Astrocyte of the spinal cord (primary cell): Measurements from ENCODE around the gene ZNF562.

Experiments used
- DNase-seq: peaks from one replicate; pipeline ENCODE4 v3.0.0; 2011; ENCODE audit warnings: low read depth, low spot score
- H3K4me3 ChIP-seq: 2 replicates; pipeline ENCODE4 v1.5.1; 2011; ENCODE audit warnings: low read depth, mild to moderate bottlenecking, low read length, moderate library complexity
- in situ Hi-C: cut with HindIII; loops from 2 replicates; pipeline ENCODE4 v1.10.0; 2017; ENCODE audit warnings: low sequenced_read_pairs
- TF ChIP-seq, protein P1 (sequence below): IDR thresholded peaks from 2 replicates; pipeline ENCODE4 v1.5.1; 2012; ENCODE audit warnings: low read depth, mild to moderate bottlenecking, low read length, inconsistent platforms

ZNF562 gene

DNA sequence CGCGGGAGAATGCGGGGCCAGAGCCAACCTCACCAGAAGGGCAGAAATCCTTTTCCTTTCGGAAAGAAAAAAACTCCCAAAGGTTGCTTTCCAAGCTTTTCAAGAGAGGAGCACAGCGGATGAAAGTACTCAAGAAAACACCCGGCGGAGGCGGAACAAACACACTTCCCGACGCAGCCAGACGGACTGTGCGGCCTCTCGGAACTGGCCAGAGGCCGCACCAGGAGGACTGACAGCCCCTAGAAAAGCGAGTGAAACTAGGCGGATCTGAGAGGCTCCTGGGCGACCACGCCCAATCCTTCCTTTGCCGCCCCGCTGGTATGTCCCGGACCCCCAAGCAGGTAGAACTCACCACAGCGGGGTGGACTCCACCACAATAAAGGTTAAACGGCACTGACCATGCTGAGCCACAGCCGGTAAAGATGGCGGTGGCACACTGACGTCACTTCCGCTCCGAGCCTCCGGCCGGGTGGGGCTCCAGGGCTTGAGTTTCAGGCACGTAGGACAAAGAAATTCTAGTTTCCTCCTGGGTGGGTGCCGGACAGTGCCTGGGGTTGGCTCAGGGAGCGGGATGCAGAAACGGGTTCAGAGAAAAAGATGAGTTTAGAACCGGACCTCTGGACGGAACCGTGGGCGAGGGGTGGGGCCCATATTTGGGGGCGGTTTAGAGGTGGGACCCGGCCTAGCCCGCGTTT lies at the start of gene ZNF562:
Gene ZNF562, minus strand, starts transcription at position 438 of the 695 bp plus-strand sequence. CDS start 14,356 bp downstream, outside the sequence.
- DNase-seq = peak; percentile 93
- TF ChIP-seq, protein P1, sequence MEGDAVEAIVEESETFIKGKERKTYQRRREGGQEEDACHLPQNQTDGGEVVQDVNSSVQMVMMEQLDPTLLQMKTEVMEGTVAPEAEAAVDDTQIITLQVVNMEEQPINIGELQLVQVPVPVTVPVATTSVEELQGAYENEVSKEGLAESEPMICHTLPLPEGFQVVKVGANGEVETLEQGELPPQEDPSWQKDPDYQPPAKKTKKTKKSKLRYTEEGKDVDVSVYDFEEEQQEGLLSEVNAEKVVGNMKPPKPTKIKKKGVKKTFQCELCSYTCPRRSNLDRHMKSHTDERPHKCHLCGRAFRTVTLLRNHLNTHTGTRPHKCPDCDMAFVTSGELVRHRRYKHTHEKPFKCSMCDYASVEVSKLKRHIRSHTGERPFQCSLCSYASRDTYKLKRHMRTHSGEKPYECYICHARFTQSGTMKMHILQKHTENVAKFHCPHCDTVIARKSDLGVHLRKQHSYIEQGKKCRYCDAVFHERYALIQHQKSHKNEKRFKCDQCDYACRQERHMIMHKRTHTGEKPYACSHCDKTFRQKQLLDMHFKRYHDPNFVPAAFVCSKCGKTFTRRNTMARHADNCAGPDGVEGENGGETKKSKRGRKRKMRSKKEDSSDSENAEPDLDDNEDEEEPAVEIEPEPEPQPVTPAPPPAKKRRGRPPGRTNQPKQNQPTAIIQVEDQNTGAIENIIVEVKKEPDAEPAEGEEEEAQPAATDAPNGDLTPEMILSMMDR = no peak
- in situ Hi-C loops = no loop called here
- peak within 1 kb of the TSS; percentile 90 for H3K4me3 ChIP-seq

DNA sequence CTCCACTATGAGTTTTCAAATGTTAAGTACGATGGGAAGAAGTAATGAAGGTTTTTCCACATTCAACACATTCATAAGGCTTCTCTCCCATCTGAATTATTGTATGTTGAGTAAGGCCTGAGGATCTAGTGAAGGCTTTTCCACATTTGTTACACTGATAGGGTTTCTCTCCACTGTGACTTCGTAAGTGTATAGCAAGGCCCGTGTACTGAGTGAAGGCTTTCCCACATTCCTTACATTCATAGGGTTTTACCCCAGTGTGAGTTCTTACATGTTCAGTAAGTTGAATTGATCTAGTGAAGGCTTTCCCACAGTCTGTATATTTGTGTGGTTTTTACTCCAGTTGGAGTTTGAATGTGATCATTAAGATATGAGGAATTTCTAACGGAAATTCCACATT lies 49.3 kb upstream of the ZNF562 start:
- in situ Hi-C loops = no loop called here
- TF ChIP-seq, protein P1 = no peak
- DNase-seq = no peak
- H3K4me3 ChIP-seq = no peak overlapping the region

DNA sequence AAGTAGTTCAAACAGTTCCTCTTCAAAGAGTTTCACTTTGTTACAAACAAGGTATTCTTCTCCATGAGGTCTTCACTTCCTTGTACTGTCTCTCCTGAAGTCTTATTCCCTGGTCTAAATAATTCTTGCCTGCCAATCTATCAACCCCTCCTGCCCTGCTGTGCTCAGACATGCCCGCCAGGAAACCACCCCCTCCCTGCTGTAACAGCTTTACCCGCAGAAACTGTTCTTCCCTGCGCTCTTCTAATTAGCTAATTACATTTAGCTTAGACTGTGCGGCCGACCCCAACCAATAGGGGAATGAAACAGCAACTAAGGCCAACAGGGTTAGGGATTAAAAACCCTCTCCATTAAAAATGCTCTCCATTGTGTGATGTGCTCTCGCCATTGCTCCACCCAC lies 47.0 kb upstream of the ZNF562 start:
- in situ Hi-C loops = no loop called here

DNA sequence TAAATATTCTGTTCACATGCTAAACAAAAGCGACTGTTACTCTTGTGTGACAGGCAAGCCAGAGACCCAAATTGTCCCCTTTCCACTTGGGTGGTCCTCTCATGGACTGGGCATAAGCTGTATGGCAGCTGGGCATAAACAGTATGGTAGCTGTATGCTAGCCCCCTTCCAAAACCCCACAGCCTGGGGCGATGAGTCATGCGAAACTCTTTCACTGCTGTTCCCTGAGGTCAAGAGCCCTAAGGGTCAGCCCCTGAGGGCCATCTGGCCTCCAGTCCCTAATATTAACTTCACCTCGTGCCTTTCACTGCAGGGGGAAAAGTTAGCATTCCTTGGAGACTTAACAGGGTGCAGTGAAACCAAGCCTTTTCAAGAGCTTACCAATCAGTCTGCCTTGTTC lies 45.6 kb upstream of the ZNF562 start:
- TF ChIP-seq, protein P1 = no peak
- DNase-seq = no peak
- in situ Hi-C loops = no loop called here
- H3K4me3 ChIP-seq = no peak overlapping the region

More for the DNA sequence above, 47.0 kb upstream of the ZNF562 start:
- TF ChIP-seq, protein P1 = no peak
- no peak for DNase-seq
- H3K4me3 ChIP-seq = no peak overlapping the region

DNA sequence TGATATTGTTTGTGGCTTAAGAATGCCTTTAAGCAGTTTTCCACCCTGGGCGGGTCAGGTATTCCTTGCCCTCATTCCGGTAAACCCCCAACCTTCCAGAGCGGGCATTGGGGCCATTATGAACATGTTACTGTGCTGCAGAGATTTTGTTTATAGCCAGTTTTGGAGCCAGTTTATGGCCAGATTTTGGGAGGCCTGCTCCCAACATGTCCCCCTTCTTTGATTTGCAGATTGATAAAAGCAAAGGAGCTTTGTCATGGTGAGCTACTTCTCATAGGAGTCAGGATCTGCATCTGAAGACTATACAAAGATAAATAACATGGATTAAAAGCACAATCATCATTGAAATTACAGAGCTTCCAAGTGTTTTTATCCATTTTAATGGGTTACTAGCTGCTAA lies 36.9 kb upstream of the ZNF562 start:
- no peak overlapping the region for H3K4me3 ChIP-seq
- in situ Hi-C loops = no loop called here
- DNase-seq = no peak
- TF ChIP-seq, protein P1 = no peak

DNA sequence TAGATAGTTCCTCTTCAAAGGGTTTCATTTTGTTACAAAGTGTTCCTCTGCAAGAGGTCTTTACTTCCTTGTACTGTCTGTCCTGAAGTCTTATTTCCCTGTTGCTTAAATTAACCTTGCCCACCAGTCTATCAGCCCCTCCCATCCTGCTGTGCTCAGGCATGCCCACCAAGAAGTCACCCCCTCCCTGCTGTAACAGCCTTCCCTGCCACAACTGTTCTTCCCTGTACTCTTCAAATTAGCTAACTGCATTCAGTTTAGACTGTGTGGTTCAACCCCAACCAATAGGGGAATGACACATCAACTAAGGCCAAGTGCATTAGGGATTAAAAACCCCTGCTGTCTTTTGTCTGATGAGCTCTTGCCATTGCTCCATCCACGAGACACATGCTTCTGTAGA lies 34.4 kb upstream of the ZNF562 start:
- H3K4me3 ChIP-seq = no peak overlapping the region
- in situ Hi-C loops = no loop called here
- no peak for DNase-seq
- TF ChIP-seq, protein P1 = no peak

DNA sequence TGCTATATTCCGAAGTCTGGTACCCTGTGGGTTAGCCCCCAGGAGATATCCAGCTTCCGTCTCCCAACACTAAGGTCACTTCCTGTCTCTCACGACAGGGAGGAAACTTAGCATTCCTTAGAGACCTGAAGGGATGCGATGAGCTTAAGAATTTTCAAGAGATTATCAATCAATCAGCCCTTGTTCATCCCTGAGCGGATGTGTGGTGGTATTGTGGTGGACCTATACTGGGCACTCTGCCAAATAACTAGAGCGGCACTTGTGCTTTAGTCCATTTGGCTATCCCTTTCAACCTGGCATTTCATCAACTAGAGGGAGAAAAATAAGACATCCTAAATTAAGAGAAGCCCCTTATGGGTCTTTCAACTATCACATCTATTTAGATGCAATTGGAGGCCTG lies 30.9 kb upstream of the ZNF562 start:
- no peak for DNase-seq
- in situ Hi-C loops = no loop called here
- no peak overlapping the region for H3K4me3 ChIP-seq
- TF ChIP-seq, protein P1 = no peak
